Endothelial cell (in vitro differentiated cells): Measurements from ENCODE around the gene FAAP20. TPM values are rescaled to one million over a fixed set of nuclear protein-coding genes. Genes with fewer than 3 reads are reported as not detected.

Experiments used
- DNase-seq: peaks from one replicate; pipeline ENCODE4 v3.0.0; 2021; ENCODE audit warnings: low spot score
- H3K27ac Mint-ChIP-seq: one replicate; pipeline ENCODE4 v1.8.0; 2021; ENCODE audit warnings: mixed read lengths, inconsistent platforms; ENCODE audit not compliant: unreplicated experiment
- H3K27me3 Mint-ChIP-seq: one replicate; pipeline ENCODE4 v1.8.0; 2021; ENCODE audit warnings: mild to moderate bottlenecking, moderate library complexity, mixed read lengths, inconsistent platforms; ENCODE audit not compliant: unreplicated experiment
- H3K36me3 Mint-ChIP-seq: one replicate; pipeline ENCODE4 v1.8.0; 2021; ENCODE audit warnings: mild to moderate bottlenecking, low read depth, mixed read lengths, inconsistent platforms; ENCODE audit not compliant: unreplicated experiment
- H3K4me1 Mint-ChIP-seq: one replicate; pipeline ENCODE4 v1.8.0; 2021; ENCODE audit warnings: mild to moderate bottlenecking, mixed read lengths, inconsistent platforms; ENCODE audit not compliant: unreplicated experiment
- H3K4me3 Mint-ChIP-seq: one replicate; pipeline ENCODE4 v1.8.0; 2021; ENCODE audit warnings: mild to moderate bottlenecking, mixed read lengths, inconsistent platforms; ENCODE audit not compliant: unreplicated experiment
- H3K9me3 Mint-ChIP-seq: one replicate; pipeline ENCODE4 v1.8.0; 2021; ENCODE audit warnings: mixed read lengths, inconsistent platforms; ENCODE audit not compliant: unreplicated experiment
- CTCF ChIP-seq: fragments of 200-600 bp; sonication (generic); IDR thresholded peaks from one replicate; pipeline ENCODE4 v1.5.0; 2021; ENCODE audit warnings: antibody characterized with exemption; ENCODE audit not compliant: unreplicated experiment
- total RNA-seq: library from RNA; stranded (reverse); fragmentation: NEBNext Ultra II Directional; extraction: Animal tissue kit (Norgen Biotek cat#: 25700); gene quantifications from one replicate; pipeline ENCODE4 v1.2.1, GENCODE V29; 2021; ENCODE audit not compliant: unreplicated experiment

The FAAP20 gene
- total RNA-seq, 1 donor from 2014 or later = 118 TPM

- Mint-ChIP-seq H3K36me3 (peaks cover 12% of the 10 kb centered on the region), H3K27me3 (peaks cover 5% of the 10 kb centered on the region), H3K4me3 (peak overlapping the region; percentile 76), H3K4me1 (peaks cover 3% of the 10 kb centered on the region), H3K27ac (no peak overlapping the region), H3K9me3 (no peaks in the 10 kb centered on the region)
- no peak for DNase-seq
- TF ChIP-seq CTCF = no peak
These were observed 24.4 kb downstream of the FAAP20 start for GRCh38 chr1:2170211-2170610.

DNA sequence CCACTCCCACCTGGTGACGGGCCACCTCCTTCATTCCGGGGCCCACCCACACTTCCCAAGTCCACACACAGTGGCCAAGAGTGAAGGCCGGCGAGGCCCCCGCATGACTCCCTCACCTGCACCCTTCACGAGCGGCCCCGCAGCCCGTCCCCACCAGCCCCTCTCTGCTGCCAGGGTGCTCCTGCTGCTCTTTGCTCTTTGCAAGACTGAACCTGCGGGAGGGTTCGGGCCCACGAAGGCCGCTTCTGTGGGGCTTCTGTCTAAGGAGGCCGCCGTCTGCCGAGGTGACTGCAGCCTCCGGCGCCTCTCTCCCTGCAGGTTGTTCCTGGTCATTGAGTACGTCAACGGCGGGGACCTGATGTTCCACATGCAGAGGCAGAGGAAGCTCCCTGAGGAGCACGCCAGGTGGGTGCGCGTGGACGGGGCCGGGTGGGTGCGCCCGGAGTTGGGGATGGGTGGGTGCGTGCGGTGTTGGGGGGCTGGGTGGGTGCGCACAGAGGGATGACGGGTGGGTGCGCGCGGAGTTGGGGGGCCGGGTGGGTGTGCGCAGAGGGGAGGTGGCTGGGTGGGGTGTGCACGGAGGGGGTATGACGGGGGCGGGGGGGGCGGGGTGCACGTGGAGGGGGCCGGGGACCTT lies 25.3 kb downstream of the FAAP20 start:
- DNase-seq = no peak
- no peak overlapping the region for H3K4me3 Mint-ChIP-seq
- H3K27ac Mint-ChIP-seq = no peak overlapping the region
- no peaks in the 10 kb centered on the region for H3K4me1 Mint-ChIP-seq
- H3K36me3 Mint-ChIP-seq = peaks cover 8% of the 10 kb centered on the region
- H3K9me3 Mint-ChIP-seq = no peaks in the 10 kb centered on the region
- peaks cover 4% of the 10 kb centered on the region for H3K27me3 Mint-ChIP-seq
- TF ChIP-seq CTCF = no peak

- Mint-ChIP-seq H3K36me3 (peaks cover 8% of the 10 kb centered on the region), H3K4me1 (no peaks in the 10 kb centered on the region), H3K27me3 (peaks cover 4% of the 10 kb centered on the region), H3K27ac (no peak overlapping the region), H3K9me3 (no peaks in the 10 kb centered on the region), H3K4me3 (no peak overlapping the region)
- TF ChIP-seq CTCF = no peak
- DNase-seq = no peak
These were observed 26.0 kb downstream of the FAAP20 start for GRCh38 chr1:2168535-2168934.

DNA sequence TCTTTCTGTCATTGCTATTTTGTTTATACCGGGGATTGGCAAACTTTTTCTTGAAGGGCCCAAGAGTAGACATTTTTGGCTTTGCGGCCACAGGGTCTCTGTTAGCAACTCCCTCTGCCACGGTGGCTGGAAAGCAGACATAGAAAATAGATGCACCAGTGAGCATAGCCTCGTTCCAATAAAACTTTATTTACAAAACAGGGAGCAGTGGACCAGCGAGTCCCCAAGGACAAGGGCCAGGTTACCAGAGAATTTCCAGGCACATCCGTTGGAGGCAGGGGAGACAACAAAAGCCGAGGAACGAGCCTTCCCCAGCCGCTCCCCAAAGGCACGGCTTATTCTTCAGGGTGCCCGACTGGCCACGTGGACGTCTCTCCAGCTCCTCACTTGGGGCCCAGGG lies 26.5 kb downstream of the FAAP20 start:
- Mint-ChIP-seq H3K27ac (no peak overlapping the region), H3K4me1 (no peaks in the 10 kb centered on the region), H3K9me3 (no peaks in the 10 kb centered on the region), H3K36me3 (peaks cover 10% of the 10 kb centered on the region), H3K4me3 (peak overlapping the region; percentile 18), H3K27me3 (peaks cover 4% of the 10 kb centered on the region)
- no peak for TF ChIP-seq CTCF
- no peak for DNase-seq

DNA sequence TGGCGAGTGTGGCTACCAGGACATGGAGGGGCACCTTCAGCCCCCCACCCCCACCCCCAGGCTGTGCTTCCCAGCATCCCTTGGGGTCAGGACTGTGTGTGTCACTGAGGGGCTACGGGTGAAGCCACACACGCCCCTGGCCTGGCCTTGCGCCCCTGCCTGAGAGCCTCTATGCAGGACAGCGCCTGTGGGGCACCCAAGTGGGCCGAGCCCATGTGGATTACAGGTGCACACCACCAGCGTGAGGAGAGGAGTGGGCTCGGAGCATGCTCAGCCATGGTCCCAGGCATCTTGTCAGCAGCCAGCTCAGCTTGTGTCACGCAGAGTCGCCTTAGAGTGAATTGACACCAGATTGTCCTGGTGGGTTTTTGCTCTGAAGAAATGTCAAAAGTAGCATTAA lies 27.9 kb downstream of the FAAP20 start:
- peaks cover 17% of the 10 kb centered on the region for H3K36me3 Mint-ChIP-seq
- no peaks in the 10 kb centered on the region for H3K4me1 Mint-ChIP-seq
- no peak overlapping the region for H3K4me3 Mint-ChIP-seq
- no peak for DNase-seq
- TF ChIP-seq CTCF = no peak
- H3K9me3 Mint-ChIP-seq = no peaks in the 10 kb centered on the region
- H3K27me3 Mint-ChIP-seq = peaks cover 8% of the 10 kb centered on the region
- no peak overlapping the region for H3K27ac Mint-ChIP-seq
